DMS153 (cell line): ENCODE measurements around the gene SLC39A7.

ENCODE experiments used
- DNase-seq: peaks from one replicate; lab custom pipeline; 2025; lab: John Stamatoyannopoulos, UW

SLC39A7 gene

DNA sequence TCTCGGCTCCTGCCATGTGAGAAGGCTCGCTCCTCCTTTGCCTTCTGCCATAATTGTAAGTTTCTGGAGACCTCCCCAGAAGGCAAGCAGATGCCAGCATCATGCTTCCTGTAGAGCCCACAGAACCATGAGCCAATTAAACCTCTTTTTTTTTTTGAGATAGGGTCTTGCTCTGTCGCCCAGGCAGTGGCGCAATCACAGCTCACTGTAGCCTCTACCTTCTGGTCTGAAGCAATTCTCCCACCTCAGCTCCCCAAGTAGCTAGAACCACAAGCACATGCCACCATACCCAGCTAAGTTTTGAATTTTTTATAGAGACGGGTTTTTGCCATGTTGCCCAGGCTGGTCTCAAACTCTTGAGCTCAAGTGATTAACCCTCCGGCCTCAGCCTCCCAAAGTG is 36.2 kb downstream of the SLC39A7 start:
- DNase-seq: no peak

DNA sequence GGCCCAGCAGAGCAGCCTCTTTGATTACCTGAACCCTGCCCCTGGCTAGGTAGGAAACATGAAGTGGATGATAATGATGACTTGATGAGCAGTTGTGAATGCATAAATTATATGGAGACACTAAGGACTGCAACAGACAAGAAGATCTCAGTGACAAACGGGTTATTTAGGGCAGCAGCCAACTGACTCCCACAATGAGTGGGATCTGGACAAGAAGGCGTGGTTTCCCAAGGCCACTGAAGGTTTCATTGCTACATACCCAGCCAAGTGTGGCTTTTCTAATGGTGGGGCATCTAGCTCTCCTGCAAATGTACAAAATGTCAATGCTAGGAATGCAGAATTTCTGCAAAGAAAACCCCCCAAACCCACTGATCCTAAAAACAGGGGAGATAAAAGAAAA is 37.1 kb downstream of the SLC39A7 start:
- DNase-seq: no peak

DNA sequence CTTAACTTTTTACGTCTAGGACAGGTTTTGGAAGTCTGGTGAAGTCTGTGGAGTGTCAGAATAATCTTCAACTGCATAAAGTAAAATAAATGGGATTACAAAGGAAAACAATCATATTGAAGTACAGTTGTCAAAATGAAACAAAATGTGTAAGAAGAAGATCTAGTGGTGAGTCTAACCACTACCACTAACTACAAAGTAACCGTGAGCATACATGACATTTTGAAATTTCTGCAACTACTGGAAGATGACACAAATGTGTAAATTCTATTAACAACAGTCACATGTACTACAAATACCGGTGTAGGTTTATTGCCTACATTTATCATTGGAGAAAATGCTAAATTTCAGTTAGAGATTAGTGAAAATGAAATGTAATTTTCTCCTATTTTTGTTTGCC is 41.3 kb downstream of the SLC39A7 start:
- no peak for DNase-seq

GRCh38 chr6:33243476-33243875 is 42.8 kb downstream of the SLC39A7 start:
- no peak for DNase-seq

- peak; percentile 54 for DNase-seq
These were observed 47.4 kb downstream of the SLC39A7 start for GRCh38 chr6:33247977-33248642.

DNA sequence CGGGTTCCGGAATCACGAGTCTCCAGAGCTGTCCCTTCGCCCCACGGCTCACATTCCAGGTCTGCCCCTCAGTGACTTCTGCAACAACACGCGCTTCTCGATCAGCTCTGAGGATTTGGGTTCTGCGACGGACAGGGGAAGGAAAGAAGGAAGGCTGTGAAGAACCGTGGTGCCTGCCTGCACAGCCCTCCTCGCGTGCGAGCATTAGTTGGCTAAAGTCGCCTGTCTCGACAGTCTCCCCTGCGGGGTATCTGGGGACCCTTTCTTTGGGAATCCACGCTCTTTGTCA is 47.9 kb downstream of the SLC39A7 start:
- no peak for DNase-seq

DNA sequence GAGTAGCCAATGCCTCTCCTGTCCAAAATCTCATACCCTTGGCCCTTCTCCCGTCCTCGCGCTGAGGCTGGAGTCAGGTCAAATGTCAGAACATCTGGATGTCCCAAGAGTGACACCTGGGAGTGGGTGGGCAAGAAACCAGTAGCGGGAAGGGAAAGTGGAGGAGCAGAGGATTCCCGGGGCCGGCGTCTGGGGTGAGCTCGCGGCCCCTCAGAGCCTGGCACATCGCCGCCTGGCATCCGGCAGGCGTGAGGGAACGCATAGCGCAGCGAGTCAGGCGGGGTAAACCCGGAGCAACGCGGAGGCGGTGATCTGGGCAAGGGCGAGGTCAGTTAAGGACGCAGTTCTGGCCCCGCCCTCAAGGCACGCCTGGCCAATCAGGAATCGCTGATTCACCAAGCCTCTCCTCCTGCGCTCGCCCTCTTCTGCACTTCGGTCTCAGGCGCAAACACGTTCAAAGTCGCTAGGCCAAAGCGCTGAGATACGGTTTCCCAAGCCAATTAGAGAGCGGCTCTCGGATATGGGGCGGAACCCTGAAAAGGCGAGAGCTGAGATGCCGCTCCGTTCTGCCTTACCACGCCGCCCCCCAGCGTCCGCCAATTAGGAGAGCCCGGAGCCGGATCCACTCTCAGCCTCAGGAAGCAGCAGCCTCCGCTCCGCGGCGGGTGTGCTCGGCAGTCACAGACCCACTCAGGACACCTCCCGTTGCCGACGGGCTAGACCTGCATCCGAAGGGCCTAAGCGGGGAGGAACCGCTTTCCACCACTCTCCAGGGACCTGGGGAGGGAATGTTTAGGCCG is 48.5 kb downstream of the SLC39A7 start:
- DNase-seq: peak; percentile 98

- DNase-seq: no peak
These were observed 49.3 kb downstream of the SLC39A7 start for GRCh38 chr6:33249732-33250630.

DNA sequence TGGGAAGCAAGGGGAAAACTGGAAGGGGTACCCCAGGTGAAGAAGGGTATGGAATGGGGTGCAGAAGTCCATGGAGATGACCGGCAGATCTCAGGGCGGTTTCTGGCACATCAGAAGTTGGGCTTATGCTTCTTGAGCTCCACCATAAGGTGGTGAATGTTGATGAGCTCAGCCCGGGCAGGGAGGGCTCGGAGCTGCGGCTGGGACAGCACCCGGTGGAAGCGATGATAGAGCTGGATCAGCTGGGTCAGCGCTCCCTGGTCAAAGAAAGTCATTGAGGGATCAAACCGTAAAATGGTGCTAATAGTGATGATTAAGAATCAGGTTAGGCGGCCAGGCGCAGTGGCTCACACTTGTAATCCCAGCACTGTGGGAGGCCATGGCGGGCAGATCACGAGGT is 50.1 kb downstream of the SLC39A7 start:
- no peak for DNase-seq

DNA sequence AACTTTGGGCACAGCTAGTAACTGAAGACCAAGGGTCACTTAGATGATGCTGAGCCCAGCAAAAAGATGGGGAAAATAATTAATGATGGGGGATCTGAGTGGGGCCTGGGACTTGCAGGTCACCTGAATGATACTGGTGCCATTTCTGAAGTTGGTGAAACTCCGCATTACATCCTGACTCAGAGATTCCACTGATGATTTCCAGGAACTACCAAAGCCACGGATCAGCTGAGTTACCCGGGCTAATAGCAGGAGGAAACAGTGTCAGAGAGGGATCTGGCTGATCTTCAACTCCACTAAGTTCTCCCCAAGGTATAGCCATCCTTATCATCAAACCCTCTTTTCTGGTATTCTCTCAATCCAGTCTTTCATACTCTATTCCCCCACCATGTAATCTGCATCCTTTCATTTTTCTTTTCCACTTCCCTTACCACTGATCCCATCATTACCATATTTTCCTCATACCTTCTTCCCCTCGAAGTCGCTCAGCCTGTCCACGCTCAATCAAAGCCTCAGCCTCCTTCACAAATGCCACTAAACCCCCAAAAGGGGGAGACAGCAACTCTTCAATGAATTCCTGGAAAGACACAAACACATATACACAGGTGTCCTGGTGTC is 50.8 kb downstream of the SLC39A7 start:
- no peak for DNase-seq

DNA sequence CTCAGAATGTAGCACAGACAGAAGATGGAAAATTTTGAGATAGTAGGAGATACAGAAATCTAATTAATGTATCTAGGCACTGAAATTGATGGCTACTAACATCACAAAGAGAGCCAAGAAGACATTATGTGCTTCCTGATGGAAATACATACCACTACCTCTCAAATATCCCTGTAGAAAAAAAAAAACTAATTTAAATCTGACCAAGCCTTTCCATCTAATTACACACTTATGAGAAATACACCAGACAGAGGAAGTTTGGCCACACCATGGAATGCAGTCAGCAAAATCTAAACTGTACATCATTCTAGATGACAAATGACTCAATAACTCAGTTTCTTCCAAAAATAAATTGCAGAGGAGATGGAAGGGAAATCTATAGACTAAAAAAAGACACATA is 52.1 kb downstream of the SLC39A7 start:
- DNase-seq: no peak
